HUDEP-2 (cell line): ENCODE data around the gene ZIC5.
"Not testable (repeated sequence)": the region's sequence is repeated elsewhere in the genome, so short reads cannot be mapped to it uniquely, and the experiment has no call there.

Source experiments
- DNase-seq, 76 experiments: peaks; one replicate each; lab custom pipeline; 2025; ENCODE audit not compliant: unreplicated experiment in 76 of 76; lab: John Stamatoyannopoulos, UW

ZIC5 gene

GRCh38 chr13:99962242-99962641 is 9.3 kb downstream of the ZIC5 start:
- no peak for DNase-seq

GRCh38 chr13:99961636-99962035 is 9.9 kb downstream of the ZIC5 start:
- DNase-seq: no peak

GRCh38 chr13:99960663-99961311 is 10.8 kb downstream of the ZIC5 start:
- DNase-seq: no peak

GRCh38 chr13:99959540-99960230 is 11.9 kb downstream of the ZIC5 start:
- no peak for DNase-seq

GRCh38 chr13:99959127-99959539 is 12.4 kb downstream of the ZIC5 start:
- no peak for DNase-seq

GRCh38 chr13:99958406-99959126 is 13.0 kb downstream of the ZIC5 start:
- no peak for DNase-seq

GRCh38 chr13:99956473-99957349 is 14.9 kb downstream of the ZIC5 start:
- DNase-seq: no peak

- DNase-seq: no peak
Observed at GRCh38 chr13:99955747-99956472, 15.7 kb downstream of the ZIC5 start.

- no peak for DNase-seq
Observed at GRCh38 chr13:99955107-99955746, 16.3 kb downstream of the ZIC5 start.

- DNase-seq: no peak
Observed at GRCh38 chr13:99953138-99953755, 18.3 kb downstream of the ZIC5 start.

- DNase-seq: not testable (repeated sequence)
Observed at GRCh38 chr13:99951666-99952065, 19.9 kb downstream of the ZIC5 start.

- no peak for DNase-seq
Observed at GRCh38 chr13:99949679-99950413, 21.7 kb downstream of the ZIC5 start.

- DNase-seq: no peak
Observed at GRCh38 chr13:99948907-99949678, 22.5 kb downstream of the ZIC5 start.

GRCh38 chr13:99948411-99948810 is 23.2 kb downstream of the ZIC5 start:
- no peak for DNase-seq

GRCh38 chr13:99947666-99948065 is 23.9 kb downstream of the ZIC5 start:
- no peak for DNase-seq

- DNase-seq: not testable (repeated sequence)
Observed at GRCh38 chr13:99945515-99945914, 26.1 kb downstream of the ZIC5 start.

GRCh38 chr13:99944606-99945005 is 27.0 kb downstream of the ZIC5 start:
- no peak for DNase-seq

- no peak for DNase-seq
Observed at GRCh38 chr13:99944102-99944501, 27.5 kb downstream of the ZIC5 start.
